Hepatocyte (in vitro differentiated cells): ENCODE measurements around the gene CCL17. TPM values are rescaled to one million over a fixed set of nuclear protein-coding genes. Genes with fewer than 3 reads are reported as not detected.

Source experiments
- DNase-seq: peaks from one replicate; pipeline ENCODE4 v3.0.0-alpha.2; 2016; ENCODE audit warnings: low spot score
- H2AFZ ChIP-seq: fragments of 200-600 bp; sonication (generic); 2 replicates; pipeline ENCODE4 v1.6.0; 2016; ENCODE audit warnings: antibody characterized with exemption, mild to moderate bottlenecking
- H3K27ac ChIP-seq: fragments of 200-600 bp; sonication (generic); 2 replicates; pipeline ENCODE4 v1.5.1; 2016; ENCODE audit warnings: mild to moderate bottlenecking
- H3K27me3 ChIP-seq: fragments of 200-600 bp; sonication (generic); 2 replicates; pipeline ENCODE4 v1.6.1; 2016
- H3K36me3 ChIP-seq: fragments of 200-600 bp; sonication (generic); replicated peaks from 2 replicates; pipeline ENCODE4 v1.5.1; 2016; ENCODE audit warnings: low read depth; ENCODE audit not compliant: insufficient read depth
- H3K4me1 ChIP-seq: fragments of 200-600 bp; sonication (generic); 2 replicates; pipeline ENCODE4 v1.5.1; 2016; ENCODE audit warnings: mild to moderate bottlenecking, moderate library complexity; ENCODE audit not compliant: insufficient read depth
- H3K4me2 ChIP-seq: fragments of 200-600 bp; sonication (generic); 2 replicates; pipeline ENCODE4 v1.6.0; 2016
- H3K4me3 ChIP-seq: fragments of 200-600 bp; sonication (generic); 2 replicates; pipeline ENCODE4 v1.5.1; 2016; ENCODE audit warnings: mild to moderate bottlenecking
- H3K79me2 ChIP-seq: fragments of 200-600 bp; sonication (generic); 2 replicates; pipeline ENCODE4 v1.6.0; 2017; ENCODE audit warnings: mild to moderate bottlenecking
- H3K9me2 ChIP-seq: fragments of 200-600 bp; sonication (generic); replicated peaks from 2 replicates; pipeline ENCODE4 v1.6.0; 2017; ENCODE audit warnings: mild to moderate bottlenecking; ENCODE audit not compliant: insufficient read depth
- H3K9me3 ChIP-seq: fragments of 200-600 bp; sonication (generic); 2 replicates; pipeline ENCODE4 v1.5.1; 2016; ENCODE audit warnings: low read depth, mild to moderate bottlenecking
- H4K20me1 ChIP-seq: fragments of 200-600 bp; sonication (generic); 2 replicates; pipeline ENCODE4 v1.6.0; 2016; ENCODE audit warnings: mild to moderate bottlenecking; ENCODE audit not compliant: insufficient read depth, poor library complexity, severe bottlenecking
- EZH2 ChIP-seq: fragments of 200-600 bp; sonication (generic); IDR thresholded peaks from 2 replicates; pipeline ENCODE4 v1.6.1; 2016; ENCODE audit warnings: antibody characterized with exemption, mild to moderate bottlenecking, borderline replicate concordance
- EZH2phosphoT487 ChIP-seq: fragments of 200-600 bp; sonication (generic); IDR thresholded peaks from one replicate; pipeline ENCODE4 v1.6.1; 2018; ENCODE audit warnings: antibody characterized with exemption, mild to moderate bottlenecking, low read depth, moderate library complexity; ENCODE audit not compliant: unreplicated experiment, severe bottlenecking
- WGBS: methylation state at CpG from one replicate; pipeline ENCODE4 v1.1.6; 2016; ENCODE audit warnings: low lambda C conversion rate; ENCODE audit errors: missing lambda C conversion rate; 5-methylcytosine and 5-hydroxymethylcytosine counted together
- polyA plus RNA-seq: library from polyadenylated mRNA; unstranded; fragments of >200 nt; fragmentation: Nextera tagmentation; extraction: Ambion mirVana; gene quantifications from 2 replicates; pipeline ENCODE4 v1.2.1, GENCODE V29; 2016
- total RNA-seq: library from RNA; depleted of rRNA; stranded (reverse); fragments of >200 nt; gene quantifications from 2 replicates; pipeline ENCODE4 v1.2.3, GENCODE V29; 2014
- TF ChIP-seq, protein P1 (sequence below): fragments of 200-600 bp; sonication (generic); IDR thresholded peaks from 2 replicates; pipeline ENCODE4 v1.5.1; 2016; ENCODE audit warnings: antibody characterized with exemption, mild to moderate bottlenecking; ENCODE audit not compliant: poor library complexity

The CCL17 gene
- total and polyA plus RNA-seq, 2 experiments from 2014 or later = not detected

DNA sequence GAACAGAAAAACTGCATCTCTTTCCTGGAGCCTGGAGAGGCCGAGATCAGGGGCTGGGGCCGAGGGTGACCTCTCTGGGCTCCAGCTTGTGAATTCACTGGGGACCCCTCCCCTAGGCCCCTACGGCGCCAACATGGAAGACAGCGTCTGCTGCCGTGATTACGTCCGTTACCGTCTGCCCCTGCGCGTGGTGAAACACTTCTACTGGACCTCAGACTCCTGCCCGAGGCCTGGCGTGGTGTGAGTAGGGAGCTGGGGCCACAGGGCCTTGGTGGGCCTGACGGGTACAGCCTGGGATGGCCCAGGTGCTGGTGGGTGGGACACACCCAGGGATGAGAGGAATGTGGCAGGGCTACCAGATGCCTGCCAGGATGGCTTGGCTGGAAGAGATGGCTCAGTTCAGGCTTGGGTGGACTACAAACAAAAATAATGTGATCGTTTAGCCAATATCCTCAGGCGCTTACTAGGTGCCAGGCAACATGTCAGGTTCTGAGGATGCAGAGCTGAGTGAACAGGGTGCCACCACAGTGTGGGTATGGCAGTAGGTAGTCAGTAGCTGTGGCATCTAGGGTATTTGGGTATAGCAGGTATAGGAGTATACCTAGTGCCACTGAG lies 44.1 kb upstream of the CCL17 start:
- no peak for DNase-seq
- Histone ChIP-seq H3K27me3 (no peaks in the 10 kb centered on the region), H4K20me1 (no peaks in the 10 kb centered on the region), H3K4me2 (no peak overlapping the region), H3K4me1 (no peaks in the 10 kb centered on the region), H3K79me2 (no peaks in the 10 kb centered on the region), H3K27ac (no peak overlapping the region), H3K9me3 (no peaks in the 10 kb centered on the region), H3K9me2 (no peaks in the 10 kb centered on the region), H3K36me3 (no peaks in the 10 kb centered on the region), H3K4me3 (no peak overlapping the region), H2AFZ (no peak overlapping the region)
- no peak for TF ChIP-seq EZH2
- no peak for TF ChIP-seq EZH2phosphoT487
- TF ChIP-seq, protein P1, sequence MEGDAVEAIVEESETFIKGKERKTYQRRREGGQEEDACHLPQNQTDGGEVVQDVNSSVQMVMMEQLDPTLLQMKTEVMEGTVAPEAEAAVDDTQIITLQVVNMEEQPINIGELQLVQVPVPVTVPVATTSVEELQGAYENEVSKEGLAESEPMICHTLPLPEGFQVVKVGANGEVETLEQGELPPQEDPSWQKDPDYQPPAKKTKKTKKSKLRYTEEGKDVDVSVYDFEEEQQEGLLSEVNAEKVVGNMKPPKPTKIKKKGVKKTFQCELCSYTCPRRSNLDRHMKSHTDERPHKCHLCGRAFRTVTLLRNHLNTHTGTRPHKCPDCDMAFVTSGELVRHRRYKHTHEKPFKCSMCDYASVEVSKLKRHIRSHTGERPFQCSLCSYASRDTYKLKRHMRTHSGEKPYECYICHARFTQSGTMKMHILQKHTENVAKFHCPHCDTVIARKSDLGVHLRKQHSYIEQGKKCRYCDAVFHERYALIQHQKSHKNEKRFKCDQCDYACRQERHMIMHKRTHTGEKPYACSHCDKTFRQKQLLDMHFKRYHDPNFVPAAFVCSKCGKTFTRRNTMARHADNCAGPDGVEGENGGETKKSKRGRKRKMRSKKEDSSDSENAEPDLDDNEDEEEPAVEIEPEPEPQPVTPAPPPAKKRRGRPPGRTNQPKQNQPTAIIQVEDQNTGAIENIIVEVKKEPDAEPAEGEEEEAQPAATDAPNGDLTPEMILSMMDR = no peak
- WGBS = 95% methylated on average over 16 of the region's 16 CpGs

DNA sequence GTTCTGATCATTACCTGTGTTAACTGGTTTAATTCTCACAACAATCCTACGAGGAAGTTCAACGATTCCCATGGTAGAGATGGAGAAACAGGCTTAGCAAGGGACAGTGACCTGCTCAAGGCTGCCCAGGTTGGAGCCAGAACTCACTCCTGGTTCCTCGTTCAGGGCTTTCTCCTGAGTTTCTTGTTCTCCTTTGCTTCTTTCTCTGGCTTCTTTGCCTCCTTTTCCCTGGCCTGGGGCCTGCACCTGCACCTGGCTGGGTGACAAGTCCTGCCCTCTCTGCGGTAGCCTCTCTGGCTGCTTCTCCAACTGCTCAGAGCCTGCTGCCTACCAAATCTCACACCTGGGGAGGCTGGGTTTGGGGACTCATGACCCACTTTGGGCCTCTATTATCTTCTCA lies 43.2 kb upstream of the CCL17 start:
- no peak for DNase-seq
- no peaks in the 10 kb centered on the region for H3K79me2 ChIP-seq
- H2AFZ ChIP-seq = no peak overlapping the region
- no peak overlapping the region for H3K27ac ChIP-seq
- no peaks in the 10 kb centered on the region for H3K9me2 ChIP-seq
- 82% methylated on average over 4 of the region's 4 CpGs for WGBS
- no peak overlapping the region for H3K4me3 ChIP-seq
- no peak for TF ChIP-seq EZH2phosphoT487
- TF ChIP-seq, protein P1 = no peak
- TF ChIP-seq EZH2 = no peak
- H3K27me3 ChIP-seq = no peaks in the 10 kb centered on the region
- H4K20me1 ChIP-seq = no peaks in the 10 kb centered on the region
- H3K4me2 ChIP-seq = no peak overlapping the region
- H3K36me3 ChIP-seq = no peaks in the 10 kb centered on the region
- no peaks in the 10 kb centered on the region for H3K4me1 ChIP-seq
- no peaks in the 10 kb centered on the region for H3K9me3 ChIP-seq

DNA sequence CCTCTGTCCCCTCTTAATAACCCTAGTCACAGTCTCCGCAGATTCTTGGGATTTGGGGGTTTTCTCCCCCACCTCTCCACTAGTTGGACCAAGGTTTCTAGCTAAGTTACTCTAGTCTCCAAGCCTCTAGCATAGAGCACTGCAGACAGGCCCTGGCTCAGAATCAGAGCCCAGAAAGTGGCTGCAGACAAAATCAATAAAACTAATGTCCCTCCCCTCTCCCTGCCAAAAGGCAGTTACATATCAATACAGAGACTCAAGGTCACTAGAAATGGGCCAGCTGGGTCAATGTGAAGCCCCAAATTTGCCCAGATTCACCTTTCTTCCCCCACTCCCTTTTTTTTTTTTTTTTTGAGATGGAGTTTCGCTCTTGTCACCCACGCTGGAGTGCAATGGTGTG lies 40.4 kb upstream of the CCL17 start:
- Histone ChIP-seq H3K9me2 (no peaks in the 10 kb centered on the region), H3K4me1 (no peaks in the 10 kb centered on the region), H3K9me3 (no peaks in the 10 kb centered on the region), H3K27ac (no peak overlapping the region), H4K20me1 (no peaks in the 10 kb centered on the region), H3K79me2 (no peaks in the 10 kb centered on the region), H2AFZ (no peak overlapping the region), H3K27me3 (no peaks in the 10 kb centered on the region), H3K4me3 (no peak overlapping the region), H3K4me2 (no peak overlapping the region), H3K36me3 (no peaks in the 10 kb centered on the region)
- 97% methylated on average over 3 of the region's 3 CpGs for WGBS
- DNase-seq = no peak
- TF ChIP-seq, protein P1 = no peak
- TF ChIP-seq EZH2phosphoT487 (no peak), EZH2 (no peak)
